MM.1S (cell line): ENCODE data around the gene SDK1.

ENCODE experiments used
- DNase-seq: peaks from one replicate; pipeline ENCODE4 v3.0.0-alpha.2; 2015
- H2AFZ ChIP-seq: fragments of 300-600 bp; sonication (generic); 2 replicates; pipeline ENCODE4 v1.6.0; 2016; ENCODE audit warnings: antibody characterized with exemption, low read length
- H3F3A ChIP-seq: fragments of 300-600 bp; sonication (generic); 2 replicates; pipeline ENCODE4 v1.6.1; 2016; ENCODE audit warnings: mild to moderate bottlenecking, antibody characterized with exemption, low read length, moderate library complexity, mixed read lengths; ENCODE audit not compliant: insufficient read depth
- H3K27ac ChIP-seq: fragments of 300-600 bp; sonication (generic); 2 replicates; pipeline ENCODE4 v1.5.1; 2016; ENCODE audit warnings: mild to moderate bottlenecking, low read length
- H3K27me3 ChIP-seq: fragments of 300-600 bp; sonication (generic); replicated peaks from 2 replicates; pipeline ENCODE4 v1.6.0; 2016; ENCODE audit warnings: low read length; ENCODE audit not compliant: insufficient read depth
- H3K36me3 ChIP-seq: fragments of 300-600 bp; sonication (generic); replicated peaks from 2 replicates; pipeline ENCODE4 v1.6.1; 2016; ENCODE audit warnings: mild to moderate bottlenecking, low read length, mixed read lengths; ENCODE audit not compliant: insufficient read depth
- H3K4me1 ChIP-seq: fragments of 300-600 bp; sonication (generic); 2 replicates; pipeline ENCODE4 v1.6.1; 2016; ENCODE audit warnings: low read length, mixed read lengths
- H3K4me2 ChIP-seq: fragments of 300-600 bp; sonication (generic); 2 replicates; pipeline ENCODE4 v1.6.0; 2016; ENCODE audit warnings: low read depth, low read length
- H3K4me3 ChIP-seq: fragments of 300-600 bp; sonication (generic); 2 replicates; pipeline ENCODE4 v1.5.1; 2016; ENCODE audit warnings: low read length, mixed read lengths
- H3K79me2 ChIP-seq: fragments of 300-600 bp; sonication (generic); 2 replicates; pipeline ENCODE4 v1.6.1; 2016; ENCODE audit warnings: mixed run types, low read length, mixed read lengths
- H3K9ac ChIP-seq: fragments of 300-600 bp; sonication (generic); 2 replicates; pipeline ENCODE4 v1.6.1; 2016; ENCODE audit warnings: low read length, mixed read lengths
- H3K9me2 ChIP-seq: fragments of 300-600 bp; sonication (generic); replicated peaks from 2 replicates; pipeline ENCODE4 v1.6.1; 2016; ENCODE audit warnings: mild to moderate bottlenecking, low read length, mixed read lengths; ENCODE audit not compliant: insufficient read depth
- H3K9me3 ChIP-seq: fragments of 300-600 bp; sonication (generic); replicated peaks from 2 replicates; pipeline ENCODE4 v1.6.1; 2016; ENCODE audit warnings: mild to moderate bottlenecking, low read length, mixed read lengths; ENCODE audit not compliant: insufficient read depth
- H4K20me1 ChIP-seq: fragments of 300-600 bp; sonication (generic); 2 replicates; pipeline ENCODE4 v1.6.1; 2016; ENCODE audit warnings: mild to moderate bottlenecking, low read length, moderate library complexity, mixed read lengths; ENCODE audit not compliant: insufficient read depth
- CTCF ChIP-seq: fragments of 300-600 bp; sonication (generic); IDR thresholded peaks from 2 replicates; pipeline ENCODE4 v1.5.1; 2016; ENCODE audit warnings: antibody characterized with exemption, low read length, mixed read lengths
- EZH2 ChIP-seq: fragments of 300-600 bp; sonication (generic); optimal IDR thresholded peaks from 2 replicates; pipeline ENCODE3; 2017; ENCODE audit warnings: low read depth, mild to moderate bottlenecking, antibody characterized with exemption, low read length, mixed read lengths
- EZH2phosphoT487 ChIP-seq: fragments of 300-600 bp; sonication (generic); IDR thresholded peaks from 2 replicates; pipeline ENCODE4 v1.6.1; 2018; ENCODE audit warnings: antibody characterized with exemption, low read length

SDK1 gene

DNA sequence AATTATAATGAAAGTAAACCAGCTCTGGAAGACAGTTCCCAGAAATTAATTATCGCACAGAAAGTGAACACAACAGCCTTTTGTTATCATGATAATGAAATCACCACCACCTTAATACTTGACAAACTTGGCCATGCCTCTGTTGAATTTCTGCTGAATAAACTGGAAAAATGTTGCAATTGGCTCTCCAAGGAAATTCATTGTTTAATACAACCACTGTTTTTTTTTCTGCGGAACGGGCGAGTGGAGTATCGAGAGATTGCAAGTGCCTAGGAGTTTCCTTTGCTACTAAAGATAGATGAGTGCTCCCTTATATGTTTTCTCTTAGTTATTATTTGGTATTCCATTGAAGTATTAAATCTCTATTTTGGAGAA is 657.0 kb downstream of the SDK1 start:
- Histone ChIP-seq H3K27me3 (peaks cover 3% of the 10 kb centered on the region; the same call in 1 of the 2 replicates), H4K20me1 (no peaks in the 10 kb centered on the region)
- no peak for DNase-seq

GRCh38 chr7:3959364-3959763 is 658.3 kb downstream of the SDK1 start:
- 0 out of 2 replicates have a peak, but pooled peaks cover 3% of the 10 kb centered on the region for H3K27me3 ChIP-seq
- no peaks in the 10 kb centered on the region for H4K20me1 ChIP-seq
- no peaks in the 10 kb centered on the region for H3F3A ChIP-seq
- H3K9me3 ChIP-seq: no peaks in the 10 kb centered on the region
- H3K79me2 ChIP-seq: no peaks in the 10 kb centered on the region
- no peak overlapping the region for H3K27ac ChIP-seq
- H3K36me3 ChIP-seq: no peaks in the 10 kb centered on the region
- DNase-seq: no peak
- no peak overlapping the region for H3K9ac ChIP-seq
- H3K4me2 ChIP-seq: no peak overlapping the region
- no peak overlapping the region for H2AFZ ChIP-seq
- no peak for TF ChIP-seq EZH2
- TF ChIP-seq CTCF: no peak
- no peak for TF ChIP-seq EZH2phosphoT487
- no peaks in the 10 kb centered on the region for H3K4me1 ChIP-seq
- no peak overlapping the region for H3K4me3 ChIP-seq
- no peaks in the 10 kb centered on the region for H3K9me2 ChIP-seq

More for the DNA sequence above, 657.0 kb downstream of the SDK1 start:
- Histone ChIP-seq H3F3A (no peaks in the 10 kb centered on the region), H3K9me2 (no peaks in the 10 kb centered on the region), H2AFZ (no peak overlapping the region), H3K79me2 (no peaks in the 10 kb centered on the region), H3K4me2 (no peak overlapping the region), H3K27ac (no peak overlapping the region), H3K36me3 (no peaks in the 10 kb centered on the region), H3K9me3 (no peaks in the 10 kb centered on the region), H3K9ac (no peak overlapping the region), H3K4me3 (no peak overlapping the region), H3K4me1 (no peaks in the 10 kb centered on the region)
- no peak for TF ChIP-seq CTCF
- TF ChIP-seq EZH2phosphoT487: no peak
- no peak for TF ChIP-seq EZH2

GRCh38 chr7:3960050-3960763 is 659.2 kb downstream of the SDK1 start:
- Histone ChIP-seq H4K20me1 (no peaks in the 10 kb centered on the region), H3K9me2 (no peaks in the 10 kb centered on the region), H3K9me3 (no peaks in the 10 kb centered on the region), H3K79me2 (no peaks in the 10 kb centered on the region), H3K4me3 (no peak overlapping the region), H2AFZ (no peak overlapping the region), H3K9ac (no peak overlapping the region), H3K36me3 (no peaks in the 10 kb centered on the region), H3K27me3 (0 out of 2 replicates have a peak, but pooled peaks cover 3% of the 10 kb centered on the region), H3K4me2 (no peak overlapping the region), H3K4me1 (no peaks in the 10 kb centered on the region), H3K27ac (no peak overlapping the region), H3F3A (no peaks in the 10 kb centered on the region)
- DNase-seq: no peak
- no peak for TF ChIP-seq EZH2phosphoT487
- TF ChIP-seq CTCF: no peak
- no peak for TF ChIP-seq EZH2
